GM21381 (cell line): ENCODE measurements around the gene ACP5.

Source experiments
- ATAC-seq: cut with Tn5 transposase; IDR thresholded peaks from one replicate; pipeline ENCODE4 v1.9.1; 2021; ENCODE audit warnings: mild to moderate bottlenecking, moderate library complexity; ENCODE audit not compliant: unreplicated experiment

The ACP5 gene

GRCh38 chr19:11550265-11550664 lies 27.2 kb downstream of the ACP5 start:
- ATAC-seq = no peak

DNA sequence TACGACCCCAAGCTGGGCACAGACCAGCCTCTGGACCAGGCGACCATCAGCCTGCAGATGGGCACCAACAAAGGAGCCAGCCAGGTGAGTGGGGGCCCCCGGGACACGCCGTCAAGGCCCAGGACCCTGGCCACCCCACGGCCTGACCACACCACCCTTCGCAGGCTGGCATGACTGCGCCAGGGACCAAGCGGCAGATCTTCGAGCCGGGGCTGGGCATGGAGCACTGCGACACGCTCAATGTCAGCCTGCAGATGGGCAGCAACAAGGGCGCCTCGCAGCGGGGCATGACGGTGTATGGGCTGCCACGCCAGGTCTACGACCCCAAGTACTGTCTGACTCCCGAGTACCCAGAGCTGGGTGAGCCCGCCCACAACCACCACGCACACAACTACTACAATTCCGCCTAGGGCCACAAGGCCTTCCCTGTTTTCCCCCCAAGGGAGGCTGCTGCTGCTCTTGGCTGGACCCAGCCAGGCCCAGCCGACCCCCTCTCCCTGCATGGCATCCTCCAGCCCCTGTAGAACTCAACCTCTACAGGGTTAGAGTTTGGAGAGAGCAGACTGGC lies 28.0 kb downstream of the ACP5 start:
- ATAC-seq = no peak

DNA sequence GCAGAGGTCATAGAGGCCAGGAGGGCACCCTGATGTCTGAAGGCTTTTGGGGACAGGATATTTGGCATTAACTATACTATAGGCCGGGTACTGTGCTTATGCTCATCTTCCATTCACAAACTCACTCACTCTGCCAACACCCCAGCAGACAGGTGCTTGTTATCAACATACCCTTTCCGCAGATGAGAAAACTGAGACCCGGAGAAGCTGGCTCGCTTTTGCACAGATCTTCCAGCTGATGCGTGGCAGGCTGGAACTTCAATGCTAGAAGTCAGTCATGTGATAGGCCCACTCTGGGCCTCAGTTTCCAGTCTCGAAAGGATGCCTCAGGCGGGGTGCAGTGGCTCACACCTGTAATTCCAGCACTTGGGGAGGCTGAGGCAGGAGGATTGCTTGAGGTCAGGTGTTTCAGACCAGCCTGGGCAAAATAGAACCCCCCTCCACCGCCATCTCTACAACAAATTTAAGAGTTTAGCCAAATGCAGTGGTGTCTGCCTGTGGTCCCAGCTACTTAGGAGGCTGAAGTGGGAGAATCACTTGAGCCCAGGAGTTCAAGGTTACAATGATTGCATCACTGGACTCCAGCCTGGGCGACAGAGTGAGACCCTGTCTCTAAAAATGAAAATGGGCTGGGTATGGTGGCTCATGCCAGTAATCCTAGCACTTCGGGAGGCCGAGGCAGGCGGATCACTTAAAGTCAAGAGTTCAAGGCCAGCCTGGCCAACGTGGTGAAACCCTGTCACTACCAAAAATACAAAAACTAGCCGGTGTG lies 29.3 kb downstream of the ACP5 start:
- ATAC-seq = no peak

DNA sequence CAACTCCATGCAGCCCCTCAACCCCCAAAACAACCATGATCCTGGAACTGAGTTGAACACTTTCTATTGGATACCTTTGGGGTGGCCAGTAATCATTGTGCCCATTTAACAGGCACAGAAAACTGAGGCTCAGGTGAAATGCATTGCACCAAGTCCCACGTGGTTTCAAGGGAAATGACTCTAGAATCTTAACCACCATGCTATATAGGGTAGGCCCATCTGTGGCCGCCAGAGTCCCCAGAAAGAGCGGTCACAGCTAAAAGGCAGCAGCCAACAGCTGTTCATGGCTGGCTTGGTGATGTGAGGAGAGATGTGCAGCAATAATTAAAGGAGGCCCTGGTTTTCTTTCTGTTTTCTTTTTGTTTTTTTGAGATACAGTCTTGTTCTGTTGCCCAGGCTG lies 36.2 kb downstream of the ACP5 start:
- no peak for ATAC-seq

DNA sequence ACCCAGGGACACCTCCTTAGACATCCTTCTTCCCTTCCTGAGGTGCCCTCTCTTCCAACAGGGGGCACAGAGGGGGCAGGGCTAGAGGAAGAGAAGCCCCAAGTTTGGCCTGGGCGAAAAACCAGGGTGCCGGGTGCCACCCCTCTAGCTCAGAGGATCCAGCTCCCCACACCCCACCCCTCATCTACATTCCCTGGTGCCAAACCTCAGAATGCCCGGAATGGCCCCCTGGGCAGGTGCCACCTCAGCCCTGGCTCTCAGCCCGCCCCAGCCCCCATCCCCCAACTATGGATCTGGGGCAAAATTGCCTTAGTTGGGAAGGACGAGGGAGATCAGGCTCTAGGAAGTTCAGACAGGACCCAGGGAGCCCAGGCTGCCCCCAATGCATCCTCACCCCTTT lies 36.8 kb downstream of the ACP5 start:
- no peak for ATAC-seq

DNA sequence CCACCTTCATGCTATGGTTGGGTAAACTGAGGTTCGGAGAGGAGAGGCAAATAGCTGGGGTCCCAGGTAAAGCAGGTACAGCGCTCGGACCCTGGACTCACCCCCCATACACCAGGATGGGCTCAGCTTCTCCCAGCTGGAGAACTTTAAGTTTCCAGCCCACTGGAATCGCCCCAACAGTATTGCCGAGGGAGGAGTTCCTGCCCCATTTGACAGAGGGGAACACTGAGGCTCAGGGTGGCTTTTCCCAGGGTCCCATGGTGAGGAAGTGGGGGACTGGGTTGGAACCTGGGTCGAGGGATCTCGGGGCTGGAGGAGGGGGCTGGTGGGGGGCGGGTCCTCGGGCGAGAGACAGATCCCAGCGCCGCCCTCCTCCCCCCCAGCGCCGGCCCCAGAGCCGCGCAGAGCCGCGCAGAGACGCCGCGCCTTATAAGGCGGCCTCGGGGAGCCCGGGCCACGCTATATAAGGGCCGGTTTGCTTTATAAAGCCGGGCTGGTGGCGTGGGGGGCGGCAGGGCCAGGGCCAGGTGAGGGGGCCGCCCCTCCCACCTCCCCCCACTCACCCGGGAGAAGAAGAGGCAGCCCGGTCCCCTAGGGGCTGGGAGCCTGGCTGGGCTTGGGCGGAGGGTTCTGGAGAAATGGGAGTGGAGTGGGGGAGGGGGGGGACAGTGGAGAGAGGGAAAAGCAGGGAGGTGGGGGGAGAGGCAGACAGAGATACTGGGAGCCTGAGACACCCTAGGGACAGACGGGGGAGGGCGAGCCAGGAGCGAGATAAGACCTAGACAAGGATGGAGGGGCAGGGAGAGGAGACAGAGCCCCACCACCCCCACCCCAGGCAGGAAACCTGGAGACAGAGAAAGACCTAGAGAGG lies 37.7 kb downstream of the ACP5 start:
- ATAC-seq = no peak

- ATAC-seq = no peak
These were observed 39.0 kb downstream of the ACP5 start, which contains the start of gene CNN1 for GRCh38 chr19:11538232-11539036. CNN1 (plus strand) TSS chr19:11538851; CDS start chr19:11538928, 77 bp downstream.

DNA sequence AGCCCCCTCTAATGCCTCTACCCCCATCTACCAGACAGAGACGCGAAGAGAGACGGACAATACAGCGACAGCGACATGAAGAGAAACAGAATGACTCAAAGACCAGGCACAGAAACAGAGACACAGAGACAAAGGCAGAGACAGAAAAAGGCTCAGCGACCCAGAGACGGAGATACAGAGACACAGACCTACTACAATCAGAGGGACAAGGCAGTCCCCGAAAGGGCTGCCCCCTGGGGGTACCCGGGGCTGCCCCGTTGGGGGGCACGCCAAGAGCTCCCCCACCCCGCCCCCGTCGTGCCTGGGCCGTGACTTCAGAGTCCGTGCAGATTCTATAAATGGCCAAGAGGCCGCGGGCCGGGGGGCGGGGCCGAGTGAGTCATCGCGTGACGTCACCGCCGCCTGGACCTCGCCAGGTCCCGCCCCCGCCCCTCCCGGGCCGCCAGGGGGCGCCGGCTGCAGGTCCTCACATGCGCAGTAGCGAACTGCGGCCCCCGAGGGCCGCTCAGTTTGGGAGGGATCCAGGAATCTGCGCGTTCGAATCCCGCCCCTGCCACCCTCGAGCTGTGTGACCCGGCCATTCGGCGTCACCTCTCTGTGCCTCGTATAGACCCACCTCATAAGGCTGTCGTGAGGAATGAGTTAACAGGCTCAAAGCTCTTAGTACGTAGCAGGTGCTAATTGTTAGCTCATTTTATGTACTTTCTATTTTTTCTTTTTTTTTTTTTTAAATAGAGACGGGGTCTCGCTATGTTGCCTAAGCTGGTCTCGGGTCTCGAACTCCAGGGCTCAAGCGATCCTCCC lies 41.5 kb downstream of the ACP5 start:
- peak; percentile 75 for ATAC-seq

- ATAC-seq = no peak
These were observed 42.5 kb downstream of the ACP5 start for GRCh38 chr19:11534948-11535347.

- ATAC-seq = no peak
These were observed 42.9 kb downstream of the ACP5 start for GRCh38 chr19:11534538-11534937.

GRCh38 chr19:11530432-11530831 lies 47.0 kb downstream of the ACP5 start:
- ATAC-seq = no peak

DNA sequence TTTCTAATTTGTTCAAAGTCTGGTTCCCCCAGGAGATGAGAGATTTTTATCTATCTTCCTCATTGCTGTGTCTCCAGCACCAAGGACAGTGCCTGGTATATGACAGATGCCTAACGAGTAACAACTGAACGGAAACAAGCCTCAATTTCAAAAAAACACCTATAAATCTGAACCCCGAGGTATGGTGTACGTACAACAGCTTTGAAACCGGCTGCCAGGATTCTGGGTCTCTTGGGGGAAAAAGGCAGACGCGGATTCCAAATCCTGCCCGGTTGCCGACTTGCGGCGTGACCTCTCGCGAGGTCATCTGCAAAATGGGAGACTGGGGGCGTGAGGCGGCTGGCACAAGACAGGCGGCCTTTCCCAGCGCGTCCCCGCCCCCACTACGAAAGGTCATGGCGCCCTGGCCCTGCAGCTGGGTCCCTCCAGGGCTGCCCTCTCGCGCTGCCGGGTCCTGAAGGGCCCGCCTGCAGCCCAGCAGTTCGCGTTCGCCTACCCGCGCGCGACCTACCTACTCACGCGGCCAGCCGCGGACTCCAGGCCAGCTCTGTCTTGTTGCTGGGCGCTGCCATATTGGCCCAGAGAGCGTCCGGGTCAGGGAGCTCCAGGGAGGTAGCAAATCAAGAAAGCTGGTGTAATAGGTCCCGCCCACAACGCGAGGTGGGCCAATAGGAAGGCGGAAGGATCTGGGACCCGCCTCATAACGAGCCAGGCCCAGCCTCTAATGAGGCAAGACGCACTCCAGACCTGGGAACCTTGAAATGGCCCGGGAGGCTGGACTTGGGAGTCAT lies 48.7 kb downstream of the ACP5 start, which contains the start of gene ECSIT:
TSS of gene ECSIT (minus strand) at position 584 of the 791 bp plus-strand sequence. CDS start 9,964 bp downstream, outside the sequence.
- ATAC-seq = peak; percentile 90
